H1 (cell line): ENCODE data around the gene NEK10.

Experiments used
- CREB1 ChIP-seq: IDR thresholded peaks from 2 replicates; pipeline ENCODE4 v1.6.1; 2012; ENCODE audit warnings: inconsistent platforms
- CTCF ChIP-seq, 3 experiments: IDR thresholded peaks; 1 replicate in 2 of 3; 2 replicates in 1 of 3; pipeline versions ENCODE4 v1.5.1 to v1.6.1; 2011; ENCODE audit warnings: low read length in 3 of 3, mild to moderate bottlenecking in 3 of 3, inconsistent platforms in 2 of 3, low read depth in 1 of 3, moderate library complexity in 1 of 3; ENCODE audit not compliant: insufficient read depth in 1 of 3; ENCODE audit errors: control extremely low read depth in 1 of 3
- GTF2F1 ChIP-seq: IDR thresholded peaks from 2 replicates; pipeline ENCODE4 v1.6.1; 2012; ENCODE audit warnings: low read depth, low read length, improper control_type of control experiment, borderline replicate concordance
- POLR2A ChIP-seq, 2 experiments: IDR thresholded peaks; 1 replicate in 1 of 2; 2 replicates in 1 of 2; pipeline ENCODE4 v1.6.1; 2011; ENCODE audit warnings: low read depth in 2 of 2, low read length in 2 of 2, mild to moderate bottlenecking in 2 of 2; ENCODE audit errors: control extremely low read depth in 1 of 2
- POLR2AphosphoS5 ChIP-seq: IDR thresholded peaks from 2 replicates; pipeline ENCODE4 v1.6.1; 2011; ENCODE audit warnings: low read depth, low read length
- RFX5 ChIP-seq: IDR thresholded peaks from 2 replicates; pipeline ENCODE4 v1.6.1; 2011; ENCODE audit warnings: low read depth, low read length, improper control_type of control experiment, borderline replicate concordance
- SIN3A ChIP-seq, 2 experiments: IDR thresholded peaks in 1 of 2; conservative IDR thresholded peaks in 1 of 2; 2 replicates each; pipeline ENCODE4 v1.6.1; 2011 to 2012; ENCODE audit warnings: low read length in 2 of 2, improper control_type of control experiment in 1 of 2, low read depth in 1 of 2, mild to moderate bottlenecking in 1 of 2
- SP1 ChIP-seq: IDR thresholded peaks from 2 replicates; pipeline ENCODE4 v1.6.1; 2011; ENCODE audit warnings: low read depth, low read length
- TEAD4 ChIP-seq: IDR thresholded peaks from 2 replicates; pipeline ENCODE4 v1.6.1; 2012; ENCODE audit warnings: low read depth, low read length, inconsistent platforms, mixed read lengths
- TF ChIP-seq, protein P1 (sequence below): IDR thresholded peaks from 2 replicates; pipeline ENCODE4 v1.6.1; 2011; ENCODE audit warnings: low read depth, mild to moderate bottlenecking, low read length; ENCODE audit not compliant: insufficient read depth

DNA sequence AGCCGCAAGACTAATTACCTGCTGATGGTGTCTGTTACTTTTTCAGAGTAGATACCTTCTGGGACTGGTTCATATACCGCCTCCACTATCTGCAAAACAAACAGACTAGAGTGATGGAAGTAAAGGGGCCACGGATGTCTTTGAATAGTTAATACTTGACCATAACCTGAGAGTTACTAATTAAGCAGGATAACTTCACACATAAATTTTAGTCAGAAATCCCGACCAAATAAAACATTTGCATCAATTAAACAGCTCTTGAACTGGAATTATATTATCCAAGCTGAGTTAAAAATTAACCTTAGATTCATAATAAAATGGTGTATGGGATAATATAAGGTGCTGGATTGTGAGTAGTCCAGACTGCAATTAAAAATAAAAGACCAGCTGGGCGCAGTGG lies 167.7 kb downstream of the NEK10 start:
- TF ChIP-seq POLR2AphosphoS5, result no peak
- TF ChIP-seq SIN3A (conservative IDR thresholded peaks at IDR 0.05 in 1 of 2, IDR thresholded peaks at IDR 0.05 in 1 of 2; ENCODE audit: low read depth in 1 of 2, low read length in 2 of 2), result no peak
- no peak for TF ChIP-seq GTF2F1
- no peak for TF ChIP-seq POLR2A (IDR thresholded peaks at IDR 0.05; ENCODE audit: control extremely low read depth in 1 of 2, low read depth in 2 of 2, low read length in 2 of 2)
- no peak for TF ChIP-seq SP1
- TF ChIP-seq CTCF (IDR thresholded peaks at IDR 0.05; ENCODE audit: control extremely low read depth in 1 of 3, insufficient read depth in 1 of 3, low read depth in 1 of 3, low read length in 3 of 3), result no peak
- no peak for TF ChIP-seq TEAD4
- TF ChIP-seq, protein P1, sequence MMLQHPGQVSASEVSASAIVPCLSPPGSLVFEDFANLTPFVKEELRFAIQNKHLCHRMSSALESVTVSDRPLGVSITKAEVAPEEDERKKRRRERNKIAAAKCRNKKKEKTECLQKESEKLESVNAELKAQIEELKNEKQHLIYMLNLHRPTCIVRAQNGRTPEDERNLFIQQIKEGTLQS, result no peak
- no peak for TF ChIP-seq RFX5
- no peak for TF ChIP-seq CREB1
